Body of pancreas (tissue), 4 donors: ENCODE measurements around the gene DLGAP1. TPM values are rescaled to one million over a fixed set of nuclear protein-coding genes. Genes with fewer than 3 reads are reported as not detected.
A peak's percentile ranks its signal among the peaks of the same experiment; 100 is the strongest.

ENCODE experiments used
- ATAC-seq: fragments of 150-250 bp; one replicate; pipeline ENCODE4 v1.9.1; 2016
- DNase-seq, 4 donors: peaks; one replicate each; pipeline ENCODE4 v3.0.0-alpha.2; 2019
- H3K27ac ChIP-seq, 4 donors: fragments of 200-600 bp; sonication (generic); 1 replicate in 3 of 4; 2 replicates in 1 of 4; pipeline versions ENCODE4 v1.5.1 to v1.6.1; 2016 to 2019; ENCODE audit warnings: mild to moderate bottlenecking in 1 of 4, mixed read lengths in 1 of 4, moderate library complexity in 1 of 4
- H3K27me3 ChIP-seq, 2 donors: fragments of 200-600 bp; sonication (generic); one replicate each; pipeline ENCODE4 v1.6.0; 2016; ENCODE audit warnings: mild to moderate bottlenecking in 1 of 2
- H3K36me3 ChIP-seq, 2 donors: fragments of 200-600 bp; sonication (generic); replicated peaks in 1 of 2; 2 replicates each; pipeline ENCODE4 v1.5.1; 2016; ENCODE audit warnings: low read depth in 2 of 2; ENCODE audit not compliant: insufficient read depth in 1 of 2
- H3K4me1 ChIP-seq: fragments of 200-600 bp; sonication (generic); one replicate; pipeline ENCODE4 v1.6.0; 2016
- H3K4me3 ChIP-seq, 2 donors: fragments of 200-600 bp; sonication (generic); 1 replicate in 1 of 2; 2 replicates in 1 of 2; pipeline ENCODE4 v1.5.1; 2016 to 2019
- H3K9me3 ChIP-seq, 3 donors: fragments of 200-600 bp; sonication (generic); 1 replicate in 2 of 3; 2 replicates in 1 of 3; pipeline ENCODE4 v1.5.1; 2016
- CTCF ChIP-seq, 7 experiments: fragments of 450-650 bp in 4 of 7; fragments of 200-600 bp in 3 of 7; sonication (generic) in 3 of 7; IDR thresholded peaks; one replicate each; pipeline ENCODE4 v1.5.1; 2016 to 2019; ENCODE audit warnings: antibody characterized with exemption in 7 of 7
- POLR2A ChIP-seq, 3 donors: fragments of 450-650 bp; IDR thresholded peaks; one replicate each; pipeline ENCODE4 v1.6.1; 2016; ENCODE audit warnings: antibody characterized with exemption in 3 of 3, mild to moderate bottlenecking in 2 of 3
- WGBS, 2 donors: methylation state at CpG; one replicate each; pipeline ENCODE4 v1.1.5; 2017; 5-methylcytosine and 5-hydroxymethylcytosine counted together
- intact Hi-C: fragments of 100-400 bp; cut with DNase I; formaldehyde crosslinking; loops from one replicate; pipeline ENCODE4 v1.15.1; 2023
- total RNA-seq, 2 donors: library from RNA; depleted of rRNA; stranded (reverse); fragments of >200 nt; gene quantifications; one replicate each; pipeline ENCODE4 v1.1.0, GENCODE V29; 2016

DLGAP1 gene
- total RNA-seq, 2 donors from 2014 or later: 0.52 to 7.9 TPM

GRCh38 chr18:3664563-3665178 lies 790.4 kb downstream of the DLGAP1 start:
- intact Hi-C loops: loop anchor here (5.0 to 10.0 kb wide), 2 partner anchors 210 to 382 kb away; partner anchors contain the start of gene TGIF1
- Histone ChIP-seq H3K36me3 (no peaks in the 10 kb centered on the region), H3K27ac (peak overlapping the region in 1 of 4 donors; percentile 15), H3K4me1 (peaks cover 9% of the 10 kb centered on the region), H3K4me3 (no peak overlapping the region), H3K9me3 (no peaks in the 10 kb centered on the region), H3K27me3 (no peaks in the 10 kb centered on the region)
- ATAC-seq (no peak), DNase-seq (peak in 1 of 4 donors; percentile 27)
- 64 to 70% methylated on average over 6 of the region's 6 CpGs for WGBS, 2 donors
- TF ChIP-seq POLR2A (IDR thresholded peaks at IDR 0.05) (no peak), CTCF (IDR thresholded peaks at IDR 0.05) (no peak)

GRCh38 chr18:3663870-3664512 lies 791.1 kb downstream of the DLGAP1 start:
- Histone ChIP-seq H3K27me3 (no peaks in the 10 kb centered on the region), H3K4me3 (no peak overlapping the region), H3K36me3 (no peaks in the 10 kb centered on the region), H3K4me1 (peaks cover 9% of the 10 kb centered on the region), H3K27ac (no peak overlapping the region), H3K9me3 (no peaks in the 10 kb centered on the region)
- DNase-seq: no peak
- WGBS, 2 donors: 80 to 83% methylated on average over 2 of the region's 2 CpGs
- intact Hi-C loops: loop anchor here (10.0 kb wide), 1 partner anchor 209 kb away; the partner anchor contains the start of gene TGIF1
- no peak for ATAC-seq
- TF ChIP-seq CTCF (IDR thresholded peaks at IDR 0.05) (no peak), POLR2A (IDR thresholded peaks at IDR 0.05) (no peak)

- peaks cover 9% of the 10 kb centered on the region for H3K4me1 ChIP-seq
- intact Hi-C loops: loop anchor here (10.0 kb wide), 1 partner anchor 207 kb away; the partner anchor contains the start of gene TGIF1
- no peaks in the 10 kb centered on the region for H3K9me3 ChIP-seq
- ATAC-seq (no peak), DNase-seq (no peak)
- H3K27me3 ChIP-seq: no peaks in the 10 kb centered on the region
- no peak overlapping the region for H3K27ac ChIP-seq
- TF ChIP-seq POLR2A (IDR thresholded peaks at IDR 0.05): no peak
- TF ChIP-seq CTCF (IDR thresholded peaks at IDR 0.05): no peak
- 64 to 75% methylated on average over 1 of the region's 1 CpG for WGBS, 2 donors
- H3K36me3 ChIP-seq: no peaks in the 10 kb centered on the region
- H3K4me3 ChIP-seq: no peak overlapping the region
Measured at GRCh38 chr18:3661989-3662388, 793.1 kb downstream of the DLGAP1 start.

GRCh38 chr18:3660739-3661515 lies 794.2 kb downstream of the DLGAP1 start:
- no peaks in the 10 kb centered on the region for H3K9me3 ChIP-seq
- ATAC-seq: no peak
- no peaks in the 10 kb centered on the region for H3K27me3 ChIP-seq
- H3K27ac ChIP-seq: peak overlapping the region in 1 of 4 donors; percentile 69
- WGBS, 2 donors: 74 to 89% methylated on average over 4 of the region's 4 CpGs
- no peak for TF ChIP-seq CTCF (IDR thresholded peaks at IDR 0.05)
- peak in 1 of 3 donors; percentile 18 for TF ChIP-seq POLR2A (IDR thresholded peaks at IDR 0.05)
- intact Hi-C loops: loop anchor here (10.0 kb wide), 1 partner anchor 206 kb away; the partner anchor contains the start of gene TGIF1
- DNase-seq: peak in 1 of 4 donors; percentile 59
- no peak overlapping the region for H3K4me3 ChIP-seq
- H3K36me3 ChIP-seq: no peaks in the 10 kb centered on the region
- peaks cover 6% of the 10 kb centered on the region for H3K4me1 ChIP-seq
